ENCODE data around the gene RNF135. TPM values are rescaled to one million over a fixed set of nuclear protein-coding genes. Genes with fewer than 3 reads are reported as not detected.

Gene RNF135
- polyA plus RNA-seq, 1 donor from 2014 or later, result 0.17 TPM

GRCh38 chr17:31048142-31048541 lies 77.3 kb downstream of the RNF135 start:
- no peaks in the 10 kb centered on the region for H3K9me3 ChIP-seq (ENCODE audit: low read length)
- TF ChIP-seq REST (IDR thresholded peaks at IDR 0.05; ENCODE audit: borderline replicate concordance) (no peak), CTCF (IDR thresholded peaks at IDR 0.05; ENCODE audit: poor library complexity, severe bottlenecking) (no peak), SMC3 (conservative IDR thresholded peaks at IDR 0.05; ENCODE audit: poor library complexity) (no peak), RAD21 (conservative IDR thresholded peaks at IDR 0.05) (no peak), MXI1 (conservative IDR thresholded peaks at IDR 0.05; ENCODE audit: poor library complexity, severe bottlenecking) (no peak), EZH2 (IDR thresholded peaks at IDR 0.05; ENCODE audit: borderline replicate concordance, insufficient read depth, low read length, poor library complexity, severe bottlenecking) (no peak), EP300 (conservative IDR thresholded peaks at IDR 0.05; ENCODE audit: poor library complexity, severe bottlenecking) (no peak), POLR2AphosphoS5 (IDR thresholded peaks at IDR 0.05) (no peak), TAF1 (IDR thresholded peaks at IDR 0.05; ENCODE audit: low read depth) (no peak)

GRCh38 chr17:31048780-31049179 lies 77.9 kb downstream of the RNF135 start:
- no peak overlapping the region for H3K27ac ChIP-seq (ENCODE audit: low read length)
- H4K20me1 ChIP-seq (ENCODE audit: insufficient read depth), result no peaks in the 10 kb centered on the region
- H2AFZ ChIP-seq (ENCODE audit: low read depth, low read length), result no peak overlapping the region
- H3K4me3 ChIP-seq (ENCODE audit: low read length), result no peak overlapping the region
- no peaks in the 10 kb centered on the region for H3K79me2 ChIP-seq (replicated peaks; ENCODE audit: insufficient read depth, low read length)
- H3K9ac ChIP-seq (ENCODE audit: low read length), result no peak overlapping the region
- H3K4me2 ChIP-seq (ENCODE audit: low read length), result no peak overlapping the region
- no peaks in the 10 kb centered on the region for H3K9me2 ChIP-seq (ENCODE audit: insufficient read depth, low read length)
- no peaks in the 10 kb centered on the region for H3K9me3 ChIP-seq (ENCODE audit: low read length)
- TF ChIP-seq CTCF (IDR thresholded peaks at IDR 0.05; ENCODE audit: poor library complexity, severe bottlenecking) (no peak), RAD21 (conservative IDR thresholded peaks at IDR 0.05) (no peak), TAF1 (IDR thresholded peaks at IDR 0.05; ENCODE audit: low read depth) (no peak), EZH2 (IDR thresholded peaks at IDR 0.05; ENCODE audit: borderline replicate concordance, insufficient read depth, low read length, poor library complexity, severe bottlenecking) (no peak), SMC3 (conservative IDR thresholded peaks at IDR 0.05; ENCODE audit: poor library complexity) (no peak), MXI1 (conservative IDR thresholded peaks at IDR 0.05; ENCODE audit: poor library complexity, severe bottlenecking) (no peak), REST (IDR thresholded peaks at IDR 0.05; ENCODE audit: borderline replicate concordance) (no peak), EP300 (conservative IDR thresholded peaks at IDR 0.05; ENCODE audit: poor library complexity, severe bottlenecking) (no peak), POLR2AphosphoS5 (IDR thresholded peaks at IDR 0.05) (no peak)
- no peaks in the 10 kb centered on the region for H3K27me3 ChIP-seq (ENCODE audit: insufficient read depth, low read depth, low read length)
- H3F3A ChIP-seq (ENCODE audit: insufficient read depth, low read length, poor library complexity, severe bottlenecking), result no peaks in the 10 kb centered on the region
- no peaks in the 10 kb centered on the region for H3K36me3 ChIP-seq (ENCODE audit: insufficient read depth, low read length)

More at GRCh38 chr17:31048142-31048541, 77.3 kb downstream of the RNF135 start:
- H3K4me2 ChIP-seq (ENCODE audit: low read length), result no peak overlapping the region
- no peaks in the 10 kb centered on the region for H3K27me3 ChIP-seq (ENCODE audit: insufficient read depth, low read depth, low read length)
- H3K4me3 ChIP-seq (ENCODE audit: low read length), result no peak overlapping the region
- no peaks in the 10 kb centered on the region for H4K20me1 ChIP-seq (ENCODE audit: insufficient read depth)
- H2AFZ ChIP-seq (ENCODE audit: low read depth, low read length), result no peak overlapping the region
- no peaks in the 10 kb centered on the region for H3K36me3 ChIP-seq (ENCODE audit: insufficient read depth, low read length)
- no peaks in the 10 kb centered on the region for H3K9me2 ChIP-seq (ENCODE audit: insufficient read depth, low read length)
- H3K9ac ChIP-seq (ENCODE audit: low read length), result no peak overlapping the region
- H3K27ac ChIP-seq (ENCODE audit: low read length), result no peak overlapping the region
- no peaks in the 10 kb centered on the region for H3K79me2 ChIP-seq (replicated peaks; ENCODE audit: insufficient read depth, low read length)
- no peaks in the 10 kb centered on the region for H3F3A ChIP-seq (ENCODE audit: insufficient read depth, low read length, poor library complexity, severe bottlenecking)
